GM21786 (cell line): ENCODE data around the gene SLC39A11.
"Not testable (repeated sequence)": the region's sequence is repeated elsewhere in the genome, so short reads cannot be mapped to it uniquely, and the experiment has no call there.

ENCODE experiments used
- ATAC-seq: cut with Tn5 transposase; IDR thresholded peaks from one replicate; pipeline ENCODE4 v1.9.1; 2021; ENCODE audit not compliant: unreplicated experiment

The SLC39A11 gene

DNA sequence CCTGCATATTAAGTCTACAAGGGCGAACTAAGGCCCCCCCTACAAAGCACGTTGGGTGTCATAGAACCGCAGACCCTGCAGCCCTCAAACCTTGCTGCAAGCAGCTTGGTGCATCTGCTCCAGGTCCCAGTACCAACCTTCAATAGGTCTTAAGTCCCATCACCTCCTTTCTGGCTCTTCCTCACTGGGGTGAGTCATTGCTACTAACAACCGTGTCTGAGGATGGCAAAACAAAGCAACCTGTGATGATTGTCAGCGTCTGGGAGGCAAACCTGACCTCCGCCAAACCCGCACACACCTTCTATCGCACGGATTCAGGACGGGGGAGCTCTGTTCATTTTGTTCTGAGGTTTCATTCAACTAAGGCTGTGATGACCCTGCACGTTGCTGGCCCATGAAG is 138.9 kb downstream of the SLC39A11 start:
- no peak for ATAC-seq

- no peak for ATAC-seq
These were observed 139.7 kb downstream of the SLC39A11 start for GRCh38 chr17:72952641-72953315.

DNA sequence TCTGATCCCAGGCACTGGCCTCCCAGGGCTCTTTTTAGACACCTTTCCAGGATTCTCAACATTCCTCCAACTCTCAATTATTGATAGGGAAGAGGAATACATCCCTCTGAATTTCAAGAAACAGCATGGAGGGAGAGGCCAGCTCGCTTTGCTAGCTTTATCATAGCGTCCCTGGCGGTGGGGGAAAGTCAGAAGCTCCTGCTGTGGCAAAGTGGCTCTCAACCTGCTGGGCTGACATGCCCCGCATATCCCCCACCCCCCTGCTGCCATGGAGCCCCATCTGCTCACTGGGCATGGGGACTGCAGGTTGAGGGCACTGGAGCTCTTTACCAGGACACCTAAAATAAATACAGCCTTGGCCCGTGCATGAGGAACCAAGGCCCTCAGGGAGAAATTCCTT is 140.3 kb downstream of the SLC39A11 start:
- ATAC-seq = no peak

DNA sequence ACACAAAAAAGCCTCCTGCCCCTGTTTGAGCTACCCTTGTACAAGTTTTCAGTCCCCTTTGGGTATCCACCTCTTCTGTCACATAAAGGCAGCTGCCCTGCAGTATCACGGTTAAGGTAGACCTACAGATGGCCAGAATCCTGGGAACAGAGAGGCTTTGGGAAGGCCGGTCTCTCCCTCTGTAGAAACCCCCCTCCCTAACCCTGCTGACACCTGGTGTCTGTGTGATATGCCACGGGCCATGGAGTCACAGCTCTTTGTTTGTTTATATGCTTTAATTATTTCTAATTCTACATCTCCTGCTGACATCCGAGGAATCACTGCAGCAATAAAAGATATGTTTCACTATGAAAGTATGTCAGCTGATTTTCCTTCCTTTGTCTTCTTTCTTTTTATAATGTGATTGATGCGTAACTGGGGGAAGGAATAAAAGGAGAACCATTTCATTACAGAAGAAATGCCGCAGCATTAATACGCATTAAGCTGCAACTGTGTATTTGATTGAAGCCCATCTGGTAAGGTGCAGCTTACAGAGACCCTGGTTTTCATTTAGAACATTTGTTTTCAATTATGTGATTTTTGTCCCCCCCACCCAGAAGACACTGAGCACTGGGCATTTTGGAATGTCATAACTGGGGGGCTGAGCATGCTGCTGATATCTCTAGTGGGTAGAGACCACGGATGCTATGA is 142.1 kb downstream of the SLC39A11 start:
- no peak for ATAC-seq

- no peak for ATAC-seq
These were observed 144.4 kb downstream of the SLC39A11 start for GRCh38 chr17:72948115-72948514.

GRCh38 chr17:72947475-72947874 is 145.0 kb downstream of the SLC39A11 start:
- ATAC-seq = no peak

DNA sequence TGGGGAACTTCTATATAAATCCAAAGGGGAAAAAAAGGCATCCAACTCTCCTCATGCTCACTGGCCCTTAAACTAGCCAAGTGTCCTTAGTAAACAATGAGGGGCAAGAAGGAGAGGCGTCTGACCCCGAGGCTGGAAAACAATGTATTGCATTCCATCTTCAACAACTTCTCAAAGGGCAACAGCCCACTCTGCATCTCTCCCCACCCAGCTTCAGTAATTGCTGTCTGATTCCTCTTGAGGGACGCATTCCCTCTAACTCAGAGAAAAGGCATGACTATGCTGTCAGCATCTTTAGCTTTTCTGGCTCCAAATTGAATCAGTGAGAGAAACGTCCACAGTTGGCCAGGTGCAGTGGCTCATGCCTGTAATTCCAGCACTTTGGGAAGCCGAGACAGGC is 145.8 kb downstream of the SLC39A11 start:
- ATAC-seq = no peak

GRCh38 chr17:72946156-72946555 is 146.3 kb downstream of the SLC39A11 start:
- no peak for ATAC-seq

DNA sequence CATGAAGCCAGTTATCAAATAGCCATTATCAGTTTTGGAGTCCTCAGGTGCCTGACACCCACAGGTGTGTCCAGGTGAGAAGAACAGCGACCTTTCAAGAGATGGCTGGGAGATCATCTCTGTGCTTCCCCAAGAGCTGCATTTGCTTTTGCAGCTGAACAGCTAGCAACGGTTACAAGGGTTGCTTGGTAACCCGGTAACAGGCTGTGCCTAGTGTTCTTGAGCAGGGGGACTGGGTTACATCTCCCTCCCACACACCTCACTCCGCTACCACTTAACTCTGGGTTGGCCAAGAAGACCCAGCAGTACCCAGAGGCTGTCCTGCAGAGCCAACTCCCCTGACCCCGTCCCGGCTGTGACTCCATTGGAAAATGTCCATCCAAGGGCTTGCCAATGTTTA is 147.0 kb downstream of the SLC39A11 start:
- no peak for ATAC-seq

GRCh38 chr17:72943826-72944689 is 148.4 kb downstream of the SLC39A11 start:
- ATAC-seq = no peak

- no peak for ATAC-seq
These were observed 149.9 kb downstream of the SLC39A11 start for GRCh38 chr17:72942579-72942978.

DNA sequence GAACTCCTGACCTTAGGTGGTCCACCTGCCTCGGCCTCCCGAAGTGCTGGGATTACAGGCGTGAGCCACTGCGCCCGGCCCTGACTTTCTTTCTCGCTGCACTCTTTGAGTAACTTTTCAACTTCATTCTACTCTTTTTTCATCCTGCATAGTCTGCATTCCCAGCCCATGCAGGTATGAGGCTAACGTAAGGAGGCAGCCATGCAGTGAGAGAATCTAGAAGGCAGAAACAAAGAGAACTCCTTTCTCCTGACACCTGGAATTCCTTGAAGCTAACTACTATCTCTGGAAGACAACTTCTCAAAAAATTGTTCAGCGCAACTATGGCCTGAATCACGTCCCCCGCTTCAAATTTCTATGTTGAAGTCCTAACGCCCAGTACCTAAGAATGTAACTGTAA is 152.0 kb downstream of the SLC39A11 start:
- no peak for ATAC-seq

DNA sequence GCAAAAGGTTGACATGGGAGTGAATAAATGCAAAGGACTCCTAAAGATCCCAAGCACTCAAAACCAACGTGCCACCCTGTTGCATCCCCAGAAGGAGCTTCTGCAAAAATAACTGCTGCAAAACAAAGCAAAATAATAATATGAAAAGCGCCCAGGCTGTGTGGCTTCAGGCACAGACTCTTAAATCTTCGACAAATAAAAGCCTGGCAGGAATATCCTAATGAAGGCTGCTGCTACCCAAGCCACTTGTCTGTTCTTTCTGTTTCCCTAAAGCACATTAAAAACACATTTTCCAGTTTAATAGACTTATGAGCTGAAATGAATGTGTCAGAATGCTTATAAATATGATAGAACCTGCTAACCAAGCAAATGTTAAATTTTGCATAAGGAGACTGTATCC is 154.0 kb downstream of the SLC39A11 start:
- no peak for ATAC-seq

- ATAC-seq = no peak
These were observed 154.8 kb downstream of the SLC39A11 start for GRCh38 chr17:72937707-72938106.

- not testable (repeated sequence) for ATAC-seq
These were observed 155.2 kb downstream of the SLC39A11 start for GRCh38 chr17:72937254-72937653.

DNA sequence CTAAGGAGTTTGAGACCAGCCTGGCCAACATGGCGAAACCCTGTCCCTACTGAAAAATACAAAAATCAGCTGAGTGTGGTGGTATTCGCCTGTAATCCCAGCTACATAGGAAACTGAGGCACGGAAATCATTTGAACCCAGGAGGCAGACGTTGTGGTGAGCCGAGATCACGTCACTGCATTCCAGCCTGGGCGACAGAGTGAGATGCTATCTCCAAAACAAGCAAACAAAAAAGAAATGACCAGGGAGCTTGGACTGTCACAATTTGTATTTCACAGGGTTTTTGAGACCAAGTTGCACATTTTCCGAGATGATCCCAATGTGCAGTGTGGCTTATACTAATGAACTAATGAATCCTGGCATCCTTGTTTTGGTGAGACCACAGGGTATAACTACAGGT is 156.5 kb downstream of the SLC39A11 start:
- ATAC-seq = no peak

DNA sequence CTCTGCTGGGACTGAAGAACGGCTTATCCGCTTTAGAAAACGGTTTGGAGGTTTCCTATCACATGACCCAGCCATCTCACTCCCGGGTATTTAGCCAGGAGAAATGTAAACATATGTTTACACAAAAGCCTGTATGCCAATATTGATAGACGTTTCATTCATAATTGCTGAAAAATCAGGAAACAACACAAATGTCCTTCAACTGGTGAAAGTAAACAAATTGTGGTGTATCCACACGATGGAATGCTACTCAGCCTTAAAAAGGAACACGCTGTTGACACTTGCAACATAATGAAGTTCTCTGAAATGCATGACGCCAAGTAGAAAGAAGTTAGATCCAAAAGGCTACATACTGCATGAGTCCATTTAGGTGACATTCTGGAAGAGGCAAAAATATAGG is 157.6 kb downstream of the SLC39A11 start:
- ATAC-seq = no peak

DNA sequence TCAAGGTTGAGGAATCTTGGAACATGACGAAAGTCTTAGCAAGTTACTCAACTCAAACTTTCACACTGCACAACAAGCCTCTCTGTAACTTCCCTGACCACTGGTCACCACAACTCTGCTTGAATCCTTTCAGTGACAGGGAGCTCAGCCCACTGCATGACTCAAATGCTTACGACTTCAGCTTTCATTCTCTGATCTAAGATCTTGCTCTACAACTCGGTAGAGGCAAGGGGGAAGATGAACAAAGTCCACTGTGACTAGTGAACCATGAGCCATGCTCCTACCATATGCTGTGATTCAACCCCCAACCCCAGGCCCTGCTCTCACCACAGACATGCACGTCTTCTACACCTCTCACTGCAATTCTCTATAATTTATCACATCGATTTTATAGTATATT is 160.9 kb downstream of the SLC39A11 start:
- ATAC-seq = peak; percentile 45

DNA sequence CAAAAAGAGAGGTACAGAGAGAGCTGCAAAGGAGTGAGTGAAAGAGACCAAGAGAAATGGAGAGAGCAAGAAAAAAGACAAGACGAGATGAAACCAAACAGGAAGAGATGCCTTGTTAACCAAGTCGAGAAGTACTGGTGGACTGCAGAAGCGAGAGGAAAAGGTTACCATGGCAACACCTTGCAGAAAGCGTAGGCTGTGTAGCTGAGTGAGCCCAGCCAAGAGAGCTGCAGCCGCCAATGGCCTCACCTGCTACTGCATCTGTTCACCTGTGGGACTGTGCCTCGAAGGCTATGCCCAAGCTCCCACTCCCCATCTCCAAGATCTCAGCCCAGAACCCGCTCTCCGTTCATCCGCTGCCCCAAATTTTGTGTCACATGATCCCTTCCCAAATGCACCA is 161.3 kb downstream of the SLC39A11 start:
- ATAC-seq = peak; percentile 75

DNA sequence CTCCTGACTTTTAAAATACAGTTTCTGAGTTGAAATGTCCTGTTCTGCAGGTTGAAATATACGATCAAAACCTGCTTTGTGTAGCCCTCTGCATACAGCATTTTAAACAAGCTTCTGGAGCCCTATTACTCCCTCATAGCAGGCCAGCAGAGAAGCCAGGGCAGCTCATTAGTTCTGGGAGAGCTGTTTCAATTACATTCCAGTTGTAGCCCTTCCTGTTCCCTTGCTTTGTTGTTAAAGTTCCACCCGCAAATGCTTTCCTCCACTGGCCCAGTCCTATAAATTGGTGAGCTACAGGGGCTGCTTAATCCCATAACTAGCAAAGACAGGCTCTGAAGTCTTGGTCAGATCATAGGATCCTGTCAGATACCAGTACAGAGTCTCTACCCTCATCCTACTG is 162.5 kb downstream of the SLC39A11 start:
- no peak for ATAC-seq

GRCh38 chr17:72928454-72929136 is 163.9 kb downstream of the SLC39A11 start:
- ATAC-seq = no peak
